ENCODE data around the gene CELA2A. TPM values are rescaled to one million over a fixed set of nuclear protein-coding genes. Genes with fewer than 3 reads are reported as not detected.

Gene CELA2A
- total and polyA plus RNA-seq, 9 of the 15 experiments (the other 6 are each of a cell fraction or from before 2014, with no cell fraction given), result 0.62 TPM; not detected in 8

DNA sequence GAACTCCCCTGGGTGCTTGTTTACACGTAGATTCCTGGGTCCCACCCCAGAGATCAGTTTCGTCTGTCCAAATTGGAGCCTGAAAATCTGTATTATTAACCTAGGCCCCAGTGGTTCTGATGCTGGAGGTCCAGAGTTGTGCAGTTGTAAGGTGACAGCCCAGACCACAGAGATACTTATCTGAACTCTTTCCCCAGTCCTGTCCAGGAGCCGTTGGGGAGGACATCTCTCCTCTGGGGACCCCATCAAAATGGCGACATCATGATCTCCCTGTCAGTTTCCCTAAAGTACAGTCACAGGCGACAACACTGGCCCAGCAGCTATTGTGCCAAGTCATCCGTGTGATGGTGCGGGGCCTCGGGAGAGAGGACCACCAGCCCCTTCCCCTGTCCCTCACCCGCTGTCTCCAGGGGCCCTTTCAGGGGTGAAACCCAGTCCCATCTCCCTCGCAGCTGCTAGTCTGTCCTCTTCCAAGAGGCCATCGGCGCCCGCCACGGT lies 47.6 kb upstream of the CELA2A start (continued):
- TF ChIP-seq, protein P1, sequence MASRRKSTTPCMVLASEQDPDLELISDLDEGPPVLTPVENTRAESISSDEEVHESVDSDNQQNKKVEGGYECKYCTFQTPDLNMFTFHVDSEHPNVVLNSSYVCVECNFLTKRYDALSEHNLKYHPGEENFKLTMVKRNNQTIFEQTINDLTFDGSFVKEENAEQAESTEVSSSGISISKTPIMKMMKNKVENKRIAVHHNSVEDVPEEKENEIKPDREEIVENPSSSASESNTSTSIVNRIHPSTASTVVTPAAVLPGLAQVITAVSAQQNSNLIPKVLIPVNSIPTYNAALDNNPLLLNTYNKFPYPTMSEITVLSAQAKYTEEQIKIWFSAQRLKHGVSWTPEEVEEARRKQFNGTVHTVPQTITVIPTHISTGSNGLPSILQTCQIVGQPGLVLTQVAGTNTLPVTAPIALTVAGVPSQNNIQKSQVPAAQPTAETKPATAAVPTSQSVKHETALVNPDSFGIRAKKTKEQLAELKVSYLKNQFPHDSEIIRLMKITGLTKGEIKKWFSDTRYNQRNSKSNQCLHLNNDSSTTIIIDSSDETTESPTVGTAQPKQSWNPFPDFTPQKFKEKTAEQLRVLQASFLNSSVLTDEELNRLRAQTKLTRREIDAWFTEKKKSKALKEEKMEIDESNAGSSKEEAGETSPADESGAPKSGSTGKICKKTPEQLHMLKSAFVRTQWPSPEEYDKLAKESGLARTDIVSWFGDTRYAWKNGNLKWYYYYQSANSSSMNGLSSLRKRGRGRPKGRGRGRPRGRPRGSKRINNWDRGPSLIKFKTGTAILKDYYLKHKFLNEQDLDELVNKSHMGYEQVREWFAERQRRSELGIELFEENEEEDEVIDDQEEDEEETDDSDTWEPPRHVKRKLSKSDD (conservative IDR thresholded peaks at IDR 0.05; ENCODE audit: low read length), result no peak
- TF ChIP-seq CTBP1 (IDR thresholded peaks at IDR 0.05; ENCODE audit: borderline replicate concordance) (peak; percentile 14; the same call in 1 of the 2 replicates), ZNF57 (CRISPR knock-in tag; IDR thresholded peaks at IDR 0.05) (no peak), ERF (CRISPR knock-in tag; IDR thresholded peaks at IDR 0.05) (no peak), ZNF184 (CRISPR knock-in tag; IDR thresholded peaks at IDR 0.05) (no peak), SMARCE1 (IDR thresholded peaks at IDR 0.05) (0 out of 2 replicates have a peak, but pooled peaks have one; percentile 12), ZNF354B (CRISPR knock-in tag; IDR thresholded peaks at IDR 0.05) (no peak), ZNF79 (CRISPR knock-in tag; IDR thresholded peaks at IDR 0.05; ENCODE audit: low read depth) (no peak), ZNF584 (CRISPR knock-in tag; IDR thresholded peaks at IDR 0.05; ENCODE audit: low read depth) (no peak), CXXC5 (CRISPR knock-in tag; IDR thresholded peaks at IDR 0.05) (no peak), RUNX1 (IDR thresholded peaks at IDR 0.05; ENCODE audit: low read depth) (no peak), HDGF (IDR thresholded peaks at IDR 0.05) (no peak), ZNF12 (CRISPR knock-in tag; IDR thresholded peaks at IDR 0.05) (no peak; the same call in 1 of the 2 replicates), HDAC3 (IDR thresholded peaks at IDR 0.05; ENCODE audit: borderline replicate concordance, partially characterized antibody) (no peak), CBX1 (IDR thresholded peaks at IDR 0.05; ENCODE audit: low read depth) (no peak), RAD21 (CRISPR knock-in tag; conservative IDR thresholded peaks at IDR 0.05 in 1 of 2, IDR thresholded peaks at IDR 0.05 in 1 of 2) (no peak), RBM22 (IDR thresholded peaks at IDR 0.05; ENCODE audit: low read depth, low read length, poor library complexity, severe bottlenecking) (no peak)
- TF ChIP-seq, protein P2, sequence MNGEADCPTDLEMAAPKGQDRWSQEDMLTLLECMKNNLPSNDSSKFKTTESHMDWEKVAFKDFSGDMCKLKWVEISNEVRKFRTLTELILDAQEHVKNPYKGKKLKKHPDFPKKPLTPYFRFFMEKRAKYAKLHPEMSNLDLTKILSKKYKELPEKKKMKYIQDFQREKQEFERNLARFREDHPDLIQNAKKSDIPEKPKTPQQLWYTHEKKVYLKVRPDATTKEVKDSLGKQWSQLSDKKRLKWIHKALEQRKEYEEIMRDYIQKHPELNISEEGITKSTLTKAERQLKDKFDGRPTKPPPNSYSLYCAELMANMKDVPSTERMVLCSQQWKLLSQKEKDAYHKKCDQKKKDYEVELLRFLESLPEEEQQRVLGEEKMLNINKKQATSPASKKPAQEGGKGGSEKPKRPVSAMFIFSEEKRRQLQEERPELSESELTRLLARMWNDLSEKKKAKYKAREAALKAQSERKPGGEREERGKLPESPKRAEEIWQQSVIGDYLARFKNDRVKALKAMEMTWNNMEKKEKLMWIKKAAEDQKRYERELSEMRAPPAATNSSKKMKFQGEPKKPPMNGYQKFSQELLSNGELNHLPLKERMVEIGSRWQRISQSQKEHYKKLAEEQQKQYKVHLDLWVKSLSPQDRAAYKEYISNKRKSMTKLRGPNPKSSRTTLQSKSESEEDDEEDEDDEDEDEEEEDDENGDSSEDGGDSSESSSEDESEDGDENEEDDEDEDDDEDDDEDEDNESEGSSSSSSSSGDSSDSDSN (IDR thresholded peaks at IDR 0.05; ENCODE audit: borderline replicate concordance in 1 of 2, low read depth in 2 of 2, low read length in 2 of 2), result no peak
- TF ChIP-seq, protein P3, sequence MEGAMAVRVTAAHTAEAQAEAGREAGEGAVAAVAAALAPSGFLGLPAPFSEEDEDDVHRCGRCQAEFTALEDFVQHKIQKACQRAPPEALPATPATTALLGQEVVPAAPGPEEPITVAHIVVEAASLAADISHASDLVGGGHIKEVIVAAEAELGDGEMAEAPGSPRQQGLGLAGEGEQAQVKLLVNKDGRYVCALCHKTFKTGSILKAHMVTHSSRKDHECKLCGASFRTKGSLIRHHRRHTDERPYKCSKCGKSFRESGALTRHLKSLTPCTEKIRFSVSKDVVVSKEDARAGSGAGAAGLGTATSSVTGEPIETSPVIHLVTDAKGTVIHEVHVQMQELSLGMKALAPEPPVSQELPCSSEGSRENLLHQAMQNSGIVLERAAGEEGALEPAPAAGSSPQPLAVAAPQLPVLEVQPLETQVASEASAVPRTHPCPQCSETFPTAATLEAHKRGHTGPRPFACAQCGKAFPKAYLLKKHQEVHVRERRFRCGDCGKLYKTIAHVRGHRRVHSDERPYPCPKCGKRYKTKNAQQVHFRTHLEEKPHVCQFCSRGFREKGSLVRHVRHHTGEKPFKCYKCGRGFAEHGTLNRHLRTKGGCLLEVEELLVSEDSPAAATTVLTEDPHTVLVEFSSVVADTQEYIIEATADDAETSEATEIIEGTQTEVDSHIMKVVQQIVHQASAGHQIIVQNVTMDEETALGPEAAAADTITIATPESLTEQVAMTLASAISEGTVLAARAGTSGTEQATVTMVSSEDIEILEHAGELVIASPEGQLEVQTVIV (CRISPR knock-in tag; IDR thresholded peaks at IDR 0.05; ENCODE audit: borderline replicate concordance), result no peak
- TF ChIP-seq, protein P4, sequence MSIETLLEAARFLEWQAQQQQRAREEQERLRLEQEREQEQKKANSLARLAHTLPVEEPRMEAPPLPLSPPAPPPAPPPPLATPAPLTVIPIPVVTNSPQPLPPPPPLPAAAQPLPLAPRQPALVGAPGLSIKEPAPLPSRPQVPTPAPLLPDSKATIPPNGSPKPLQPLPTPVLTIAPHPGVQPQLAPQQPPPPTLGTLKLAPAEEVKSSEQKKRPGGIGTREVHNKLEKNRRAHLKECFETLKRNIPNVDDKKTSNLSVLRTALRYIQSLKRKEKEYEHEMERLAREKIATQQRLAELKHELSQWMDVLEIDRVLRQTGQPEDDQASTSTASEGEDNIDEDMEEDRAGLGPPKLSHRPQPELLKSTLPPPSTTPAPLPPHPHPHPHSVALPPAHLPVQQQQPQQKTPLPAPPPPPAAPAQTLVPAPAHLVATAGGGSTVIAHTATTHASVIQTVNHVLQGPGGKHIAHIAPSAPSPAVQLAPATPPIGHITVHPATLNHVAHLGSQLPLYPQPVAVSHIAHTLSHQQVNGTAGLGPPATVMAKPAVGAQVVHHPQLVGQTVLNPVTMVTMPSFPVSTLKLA (conservative IDR thresholded peaks at IDR 0.05), result no peak

All from K562 (cell line).